Measurements from ENCODE around the gene CCDC142.

CCDC142 gene

DNA sequence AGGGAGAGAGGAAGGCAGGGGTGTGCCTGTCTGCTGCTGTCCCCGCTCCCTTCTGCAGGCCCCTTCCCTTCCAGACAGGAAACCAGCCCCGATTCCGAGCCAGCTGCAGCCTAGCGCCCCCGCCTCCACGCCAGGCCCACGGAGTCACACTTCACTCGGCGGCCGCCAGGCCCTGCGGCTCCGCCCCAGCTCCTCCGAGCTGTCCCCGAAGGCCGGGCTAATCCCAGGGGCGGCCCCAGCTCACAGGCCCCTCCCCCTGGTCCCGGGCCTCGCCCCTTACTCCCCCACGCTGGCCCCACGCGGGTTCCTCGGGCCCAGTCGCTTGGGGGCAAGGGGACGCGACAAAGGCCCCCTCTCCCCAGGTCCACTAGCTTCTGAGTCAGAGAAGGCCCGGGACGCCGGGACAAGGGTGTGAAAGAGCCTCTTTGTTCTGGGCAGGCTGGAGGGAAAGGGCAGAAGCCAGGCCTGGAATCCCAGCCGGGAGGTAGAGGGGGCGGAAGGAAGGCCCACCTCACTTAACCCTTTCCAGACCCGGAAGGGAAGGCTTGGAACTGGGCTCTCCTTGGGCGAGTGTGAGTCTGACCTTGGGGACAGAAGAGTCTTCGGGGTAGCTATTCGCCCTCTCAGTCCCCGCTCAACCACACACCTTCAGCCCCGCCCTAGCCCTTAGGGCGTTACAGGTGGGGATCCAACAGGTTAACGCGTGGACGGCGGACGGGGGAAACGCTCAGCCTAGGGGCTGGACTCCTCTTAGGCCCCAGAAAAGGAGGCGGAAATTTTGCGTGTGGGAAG is 42.2 kb downstream of the CCDC142 start:
- H3K4me3 ChIP-seq (ENCODE audit: low read depth, low read length) = peak overlapping the region; percentile 56

GRCh38 chr2:74439803-74440377 is 42.9 kb downstream of the CCDC142 start:
- TF ChIP-seq CTCF (IDR thresholded peaks at IDR 0.05; ENCODE audit: borderline replicate concordance, insufficient read depth, low read depth, low read length) = no peak
- peak overlapping the region; percentile 56 for H3K4me3 ChIP-seq (ENCODE audit: low read depth, low read length)

More for the DNA sequence above, 42.2 kb downstream of the CCDC142 start:
- TF ChIP-seq CTCF (IDR thresholded peaks at IDR 0.05; ENCODE audit: borderline replicate concordance, insufficient read depth, low read depth, low read length) = peak; percentile 47

DNA sequence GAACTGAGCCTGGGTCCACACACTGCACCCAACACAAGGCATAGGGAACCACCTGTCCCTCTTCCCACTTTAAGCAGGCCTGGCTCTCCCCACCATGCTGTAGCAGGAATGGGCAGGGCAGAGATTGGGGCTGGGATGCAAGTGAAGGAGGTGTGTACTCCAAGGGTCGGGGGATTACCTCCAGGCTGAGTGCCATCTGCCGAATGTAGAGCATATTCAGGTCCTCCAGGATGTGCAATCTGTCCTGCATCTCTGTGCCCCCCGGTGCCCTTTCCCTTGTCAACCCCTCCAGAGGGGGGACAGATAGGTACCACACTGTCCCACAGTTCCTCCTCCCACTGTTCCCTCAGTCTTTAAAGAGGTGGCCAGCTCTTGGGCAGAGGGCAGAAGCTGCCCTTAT is 43.4 kb downstream of the CCDC142 start:
- H3K4me3 ChIP-seq (ENCODE audit: low read depth, low read length) = peak overlapping the region; percentile 56
- TF ChIP-seq CTCF (IDR thresholded peaks at IDR 0.05; ENCODE audit: borderline replicate concordance, insufficient read depth, low read depth, low read length) = no peak

DNA sequence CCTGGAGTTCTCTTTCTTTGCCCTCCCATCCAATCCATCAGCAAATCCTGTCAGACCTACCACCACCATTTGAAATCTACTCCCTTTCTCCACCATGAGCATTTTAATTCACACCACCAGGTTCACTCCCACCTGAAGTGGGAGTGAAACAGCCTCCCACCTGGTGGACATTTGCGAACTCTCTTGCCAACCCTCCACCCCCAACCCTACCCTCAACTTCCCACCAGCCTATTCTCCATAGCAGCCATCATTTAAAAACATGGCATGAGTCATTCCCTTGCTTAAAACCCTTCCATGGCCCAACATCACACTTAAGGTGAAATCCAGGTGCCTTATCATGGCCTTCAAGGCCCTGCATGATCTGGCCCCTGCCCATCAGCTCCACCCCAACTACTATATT is 44.5 kb downstream of the CCDC142 start:
- TF ChIP-seq CTCF (IDR thresholded peaks at IDR 0.05; ENCODE audit: borderline replicate concordance, insufficient read depth, low read depth, low read length) = no peak
- no peak overlapping the region for H3K4me3 ChIP-seq (ENCODE audit: low read depth, low read length)

GRCh38 chr2:74436848-74437695 is 45.7 kb downstream of the CCDC142 start:
- TF ChIP-seq CTCF (IDR thresholded peaks at IDR 0.05; ENCODE audit: borderline replicate concordance, insufficient read depth, low read depth, low read length) = no peak
- no peak overlapping the region for H3K4me3 ChIP-seq (ENCODE audit: low read depth, low read length)

DNA sequence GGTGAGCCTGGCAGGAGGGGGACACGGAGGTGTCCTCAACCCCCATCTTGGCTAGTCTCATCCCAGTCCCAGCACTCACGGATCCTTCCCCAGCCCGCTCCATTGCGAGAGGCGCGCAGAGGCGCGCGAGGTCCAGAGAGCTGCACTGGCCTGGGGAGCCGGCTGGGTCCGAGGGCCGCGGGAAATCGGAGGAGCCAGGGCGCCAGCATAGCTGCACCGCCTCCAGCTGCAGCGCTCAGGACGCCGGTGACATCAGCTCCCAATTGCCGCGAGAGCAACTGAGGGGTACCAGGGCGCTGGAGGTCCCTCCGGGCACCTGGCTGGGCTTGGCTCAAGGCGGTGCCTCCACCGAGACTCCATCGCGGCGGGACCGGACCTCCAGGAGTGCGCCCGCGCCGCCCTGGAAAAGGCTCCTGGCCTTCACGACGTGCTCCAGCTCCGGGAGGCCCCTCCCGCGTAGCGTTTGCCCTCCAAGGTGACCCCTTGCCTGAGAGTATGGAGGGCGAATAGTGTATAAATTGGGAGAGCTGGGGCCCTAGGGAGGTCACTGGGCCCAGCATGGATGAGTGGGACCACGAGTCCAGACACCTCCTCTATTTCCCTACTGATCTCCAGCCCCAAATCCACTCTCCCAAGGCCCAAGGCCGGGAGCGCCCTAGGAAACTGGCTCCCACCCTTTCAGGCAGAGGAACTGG is 46.5 kb downstream of the CCDC142 start:
- TF ChIP-seq CTCF (IDR thresholded peaks at IDR 0.05; ENCODE audit: borderline replicate concordance, insufficient read depth, low read depth, low read length) = no peak
- H3K4me3 ChIP-seq (ENCODE audit: low read depth, low read length) = no peak overlapping the region
